ENCODE results near the gene PROX1.

The PROX1 gene

DNA sequence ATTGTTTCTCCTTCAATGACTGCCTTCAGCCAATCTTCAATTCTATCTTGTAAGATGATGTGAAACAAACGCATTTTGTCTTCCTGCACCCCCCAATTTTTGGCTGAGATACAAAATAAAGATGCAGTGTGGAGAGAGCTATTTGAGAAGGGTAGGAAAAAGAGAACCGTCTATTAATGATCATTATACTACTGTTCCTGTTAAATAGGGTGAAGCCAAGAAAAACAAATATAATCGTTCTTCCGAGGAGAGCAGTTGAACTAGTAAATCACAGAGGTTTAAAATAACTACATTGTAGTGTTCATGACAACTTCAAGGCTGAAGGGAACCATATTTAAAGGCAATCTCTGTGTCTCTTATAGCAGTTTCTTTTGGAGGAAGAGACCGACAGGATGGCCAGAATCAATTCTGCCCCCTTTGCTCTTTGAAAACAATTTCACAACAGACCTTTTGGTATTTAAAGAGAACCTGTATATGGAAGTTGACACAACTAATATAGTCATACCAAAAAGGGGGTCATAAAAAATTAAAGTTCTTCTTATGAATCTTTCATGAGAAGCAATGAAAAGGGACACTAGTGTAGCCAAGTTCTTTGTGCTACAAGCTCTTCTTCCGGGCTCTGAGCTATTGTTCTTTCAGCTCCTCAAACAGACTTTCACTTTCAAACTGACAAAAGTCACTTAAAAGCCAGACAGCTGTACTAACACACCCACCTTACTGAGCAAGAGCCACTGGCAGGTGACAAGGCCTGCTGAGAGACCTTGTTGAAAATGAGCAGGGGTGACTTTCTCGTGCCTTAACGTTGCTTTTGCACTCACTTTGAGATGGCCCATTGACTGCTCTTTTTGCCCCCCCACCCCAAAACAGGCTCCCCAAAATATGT, 30.9 kb downstream of the PROX1 start:
- H3K9ac ChIP-seq (ENCODE audit: low read length): no peak overlapping the region
- no peaks in the 10 kb centered on the region for H4K20me1 ChIP-seq (ENCODE audit: insufficient read depth, low read length)
- no peaks in the 10 kb centered on the region for H3K36me3 ChIP-seq (replicated peaks; ENCODE audit: low read depth, low read length)
- no peak overlapping the region for H3K4me3 ChIP-seq (ENCODE audit: low read length)
- no peaks in the 10 kb centered on the region for H3K4me1 ChIP-seq (ENCODE audit: low read length)
- TF ChIP-seq, protein P1, sequence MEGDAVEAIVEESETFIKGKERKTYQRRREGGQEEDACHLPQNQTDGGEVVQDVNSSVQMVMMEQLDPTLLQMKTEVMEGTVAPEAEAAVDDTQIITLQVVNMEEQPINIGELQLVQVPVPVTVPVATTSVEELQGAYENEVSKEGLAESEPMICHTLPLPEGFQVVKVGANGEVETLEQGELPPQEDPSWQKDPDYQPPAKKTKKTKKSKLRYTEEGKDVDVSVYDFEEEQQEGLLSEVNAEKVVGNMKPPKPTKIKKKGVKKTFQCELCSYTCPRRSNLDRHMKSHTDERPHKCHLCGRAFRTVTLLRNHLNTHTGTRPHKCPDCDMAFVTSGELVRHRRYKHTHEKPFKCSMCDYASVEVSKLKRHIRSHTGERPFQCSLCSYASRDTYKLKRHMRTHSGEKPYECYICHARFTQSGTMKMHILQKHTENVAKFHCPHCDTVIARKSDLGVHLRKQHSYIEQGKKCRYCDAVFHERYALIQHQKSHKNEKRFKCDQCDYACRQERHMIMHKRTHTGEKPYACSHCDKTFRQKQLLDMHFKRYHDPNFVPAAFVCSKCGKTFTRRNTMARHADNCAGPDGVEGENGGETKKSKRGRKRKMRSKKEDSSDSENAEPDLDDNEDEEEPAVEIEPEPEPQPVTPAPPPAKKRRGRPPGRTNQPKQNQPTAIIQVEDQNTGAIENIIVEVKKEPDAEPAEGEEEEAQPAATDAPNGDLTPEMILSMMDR (IDR thresholded peaks at IDR 0.05; ENCODE audit: low read depth, low read length): no peak
- TF ChIP-seq EZH2phosphoT487 (IDR thresholded peaks at IDR 0.05; ENCODE audit: low read depth): no peak
- H2AFZ ChIP-seq (ENCODE audit: low read depth, low read length): no peak overlapping the region
- no peaks in the 10 kb centered on the region for H3K9me3 ChIP-seq (ENCODE audit: insufficient read depth, low read length)
- H3K27me3 ChIP-seq (ENCODE audit: low read depth, low read length): no peaks in the 10 kb centered on the region
- no peaks in the 10 kb centered on the region for H3K79me2 ChIP-seq (ENCODE audit: low read length)
- H3K4me2 ChIP-seq (ENCODE audit: low read length): no peak overlapping the region
- no peak overlapping the region for H3K27ac ChIP-seq (ENCODE audit: low read length)

DNA sequence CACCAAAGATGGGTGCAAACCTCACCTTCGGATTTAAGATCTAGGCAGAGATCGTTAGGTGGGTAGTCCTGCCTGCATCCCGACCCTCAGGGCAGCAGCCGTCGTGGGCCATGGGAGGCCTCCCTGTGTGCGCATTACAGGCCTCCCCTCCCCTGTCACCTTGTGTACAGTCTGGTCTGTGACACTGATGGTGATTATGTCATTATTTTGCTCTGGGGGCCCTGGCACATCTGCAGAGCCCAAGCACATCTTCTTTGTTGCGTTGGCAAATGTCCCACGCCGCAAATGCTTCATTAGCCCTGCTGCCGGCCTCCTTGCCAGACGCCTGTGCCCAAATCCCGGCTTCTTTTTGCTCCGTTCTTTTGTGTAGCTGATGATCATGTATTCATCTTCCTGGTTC, 31.7 kb downstream of the PROX1 start:
- Histone ChIP-seq H3K27me3 (ENCODE audit: low read depth, low read length) (no peaks in the 10 kb centered on the region), H2AFZ (ENCODE audit: low read depth, low read length) (no peak overlapping the region), H3K9me3 (ENCODE audit: insufficient read depth, low read length) (no peaks in the 10 kb centered on the region), H3K4me3 (ENCODE audit: low read length) (no peak overlapping the region), H3K4me1 (ENCODE audit: low read length) (no peaks in the 10 kb centered on the region), H3K79me2 (ENCODE audit: low read length) (no peaks in the 10 kb centered on the region), H3K9ac (ENCODE audit: low read length) (no peak overlapping the region), H3K4me2 (ENCODE audit: low read length) (no peak overlapping the region), H4K20me1 (ENCODE audit: insufficient read depth, low read length) (no peaks in the 10 kb centered on the region), H3K27ac (ENCODE audit: low read length) (no peak overlapping the region), H3K36me3 (replicated peaks; ENCODE audit: low read depth, low read length) (no peaks in the 10 kb centered on the region)
- TF ChIP-seq EZH2phosphoT487 (IDR thresholded peaks at IDR 0.05; ENCODE audit: low read depth): no peak
- TF ChIP-seq, protein P1 (IDR thresholded peaks at IDR 0.05; ENCODE audit: low read depth, low read length): no peak

DNA sequence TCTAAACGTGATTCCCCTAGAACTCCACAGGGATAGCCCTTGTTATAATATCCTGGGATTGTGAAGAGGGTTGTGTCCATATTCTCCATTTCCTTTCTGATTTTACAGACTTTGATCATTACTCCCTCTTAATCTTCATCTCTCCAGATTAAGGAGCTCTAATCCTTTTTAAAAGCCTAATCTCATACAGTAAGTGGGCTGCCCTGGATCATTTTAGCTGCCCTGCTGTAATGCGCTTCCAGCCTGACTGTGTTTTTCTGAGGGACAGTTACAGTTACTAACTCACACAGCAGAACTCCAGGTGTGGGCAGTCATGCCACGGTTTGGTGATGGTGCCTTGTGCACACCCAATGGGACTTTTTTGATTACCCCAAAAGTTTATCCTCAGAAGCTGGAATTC, 33.5 kb downstream of the PROX1 start:
- Histone ChIP-seq H3K27ac (ENCODE audit: low read length) (no peak overlapping the region), H3K9ac (ENCODE audit: low read length) (no peak overlapping the region), H3K4me1 (ENCODE audit: low read length) (no peaks in the 10 kb centered on the region), H3K27me3 (ENCODE audit: low read depth, low read length) (no peaks in the 10 kb centered on the region), H4K20me1 (ENCODE audit: insufficient read depth, low read length) (no peaks in the 10 kb centered on the region), H2AFZ (ENCODE audit: low read depth, low read length) (no peak overlapping the region), H3K9me3 (ENCODE audit: insufficient read depth, low read length) (no peaks in the 10 kb centered on the region), H3K36me3 (replicated peaks; ENCODE audit: low read depth, low read length) (no peaks in the 10 kb centered on the region), H3K4me3 (ENCODE audit: low read length) (no peak overlapping the region), H3K4me2 (ENCODE audit: low read length) (no peak overlapping the region), H3K79me2 (ENCODE audit: low read length) (no peaks in the 10 kb centered on the region)
- no peak for TF ChIP-seq EZH2phosphoT487 (IDR thresholded peaks at IDR 0.05; ENCODE audit: low read depth)
- TF ChIP-seq, protein P1 (IDR thresholded peaks at IDR 0.05; ENCODE audit: low read depth, low read length): no peak

DNA sequence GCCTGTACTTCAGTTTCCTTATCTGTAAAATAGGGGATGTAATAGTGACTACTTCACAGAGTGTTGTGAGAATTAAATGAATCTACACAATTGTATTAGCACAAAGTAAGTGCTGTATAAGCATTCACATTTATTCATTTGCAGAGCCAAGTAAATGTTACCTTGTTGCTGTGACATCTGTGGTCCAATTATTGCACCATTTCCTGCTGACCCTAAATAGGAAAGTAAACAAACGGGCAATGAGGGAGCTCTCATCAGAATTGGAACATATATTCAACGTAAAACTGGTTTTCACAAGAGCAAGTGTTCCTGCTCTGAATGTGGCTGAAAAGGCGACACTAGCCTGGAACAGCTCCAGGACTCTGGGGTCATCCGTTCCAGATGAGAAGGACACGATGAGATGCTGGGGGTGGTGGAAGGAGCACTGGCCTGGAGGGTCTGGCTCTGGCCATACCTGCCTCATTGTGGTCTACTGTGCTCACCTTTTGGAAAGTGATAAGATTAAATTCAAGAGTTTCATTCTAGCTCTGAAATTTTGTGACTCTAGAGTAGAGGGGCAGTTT, 34.5 kb downstream of the PROX1 start:
- H4K20me1 ChIP-seq (ENCODE audit: insufficient read depth, low read length): no peaks in the 10 kb centered on the region
- no peaks in the 10 kb centered on the region for H3K27me3 ChIP-seq (ENCODE audit: low read depth, low read length)
- H3K27ac ChIP-seq (ENCODE audit: low read length): no peak overlapping the region
- no peak for TF ChIP-seq EZH2phosphoT487 (IDR thresholded peaks at IDR 0.05; ENCODE audit: low read depth)
- TF ChIP-seq, protein P1 (IDR thresholded peaks at IDR 0.05; ENCODE audit: low read depth, low read length): no peak
- H3K4me2 ChIP-seq (ENCODE audit: low read length): no peak overlapping the region
- H2AFZ ChIP-seq (ENCODE audit: low read depth, low read length): no peak overlapping the region
- no peaks in the 10 kb centered on the region for H3K36me3 ChIP-seq (replicated peaks; ENCODE audit: low read depth, low read length)
- no peaks in the 10 kb centered on the region for H3K9me3 ChIP-seq (ENCODE audit: insufficient read depth, low read length)
- H3K4me3 ChIP-seq (ENCODE audit: low read length): no peak overlapping the region
- no peak overlapping the region for H3K9ac ChIP-seq (ENCODE audit: low read length)
- no peaks in the 10 kb centered on the region for H3K4me1 ChIP-seq (ENCODE audit: low read length)
- H3K79me2 ChIP-seq (ENCODE audit: low read length): no peaks in the 10 kb centered on the region
